ENCODE results near the gene NAT14.
A peak's percentile ranks its signal among the peaks of the same experiment; 100 is the strongest.
"Not testable (repeated sequence)": the region's sequence is repeated elsewhere in the genome, so short reads cannot be mapped to it uniquely, and the experiment has no call there.

The NAT14 gene

GRCh38 chr19:55508120-55508519, 23.1 kb downstream of the NAT14 start:
- Mint-ChIP-seq H3K4me3 (no peak overlapping the region), H3K27ac (no peak overlapping the region), H3K36me3 (ENCODE audit: low read depth) (no peaks in the 10 kb centered on the region), H3K9me3 (peaks cover 2% of the 10 kb centered on the region), H3K27me3 (peaks cover 16% of the 10 kb centered on the region), H3K4me1 (ENCODE audit: low read depth) (peaks cover 11% of the 10 kb centered on the region)
- DNase-seq, result no peak

GRCh38 chr19:55516878-55517620, 32.1 kb downstream of the NAT14 start:
- peaks cover 11% of the 10 kb centered on the region for H3K27me3 Mint-ChIP-seq
- no peaks in the 10 kb centered on the region for H3K36me3 Mint-ChIP-seq (ENCODE audit: low read depth)
- no peaks in the 10 kb centered on the region for H3K9me3 Mint-ChIP-seq
- H3K27ac Mint-ChIP-seq, result no peak overlapping the region
- H3K4me3 Mint-ChIP-seq, result peak overlapping the region; percentile 49
- DNase-seq, result peak; percentile 96
- peaks cover 6% of the 10 kb centered on the region for H3K4me1 Mint-ChIP-seq (ENCODE audit: low read depth)

GRCh38 chr19:55519451-55520311, 34.7 kb downstream of the NAT14 start:
- Mint-ChIP-seq H3K27me3 (no peaks in the 10 kb centered on the region), H3K36me3 (ENCODE audit: low read depth) (no peaks in the 10 kb centered on the region), H3K4me1 (ENCODE audit: low read depth) (peaks cover 6% of the 10 kb centered on the region), H3K9me3 (no peaks in the 10 kb centered on the region), H3K27ac (no peak overlapping the region), H3K4me3 (no peak overlapping the region)
- DNase-seq, result no peak

- Mint-ChIP-seq H3K4me3 (no peak overlapping the region), H3K9me3 (no peaks in the 10 kb centered on the region), H3K27ac (no peak overlapping the region), H3K27me3 (peaks cover 3% of the 10 kb centered on the region), H3K4me1 (ENCODE audit: low read depth) (peaks cover 6% of the 10 kb centered on the region), H3K36me3 (ENCODE audit: low read depth) (no peaks in the 10 kb centered on the region)
- DNase-seq, result no peak
Measured at GRCh38 chr19:55520691-55521292, 35.8 kb downstream of the NAT14 start.

GRCh38 chr19:55525289-55526101, 40.5 kb downstream of the NAT14 start:
- Mint-ChIP-seq H3K27ac (no peak overlapping the region), H3K4me1 (ENCODE audit: low read depth) (no peaks in the 10 kb centered on the region), H3K36me3 (ENCODE audit: low read depth) (no peaks in the 10 kb centered on the region), H3K4me3 (no peak overlapping the region), H3K27me3 (peaks cover 3% of the 10 kb centered on the region), H3K9me3 (no peaks in the 10 kb centered on the region)
- no peak for DNase-seq

GRCh38 chr19:55526216-55527196, 41.5 kb downstream of the NAT14 start:
- peaks cover 3% of the 10 kb centered on the region for H3K27me3 Mint-ChIP-seq
- no peak overlapping the region for H3K4me3 Mint-ChIP-seq
- no peaks in the 10 kb centered on the region for H3K36me3 Mint-ChIP-seq (ENCODE audit: low read depth)
- no peaks in the 10 kb centered on the region for H3K9me3 Mint-ChIP-seq
- no peaks in the 10 kb centered on the region for H3K4me1 Mint-ChIP-seq (ENCODE audit: low read depth)
- H3K27ac Mint-ChIP-seq, result no peak overlapping the region
- peak; percentile 36 for DNase-seq

- H3K27me3 Mint-ChIP-seq, result peaks cover 3% of the 10 kb centered on the region
- H3K9me3 Mint-ChIP-seq, result no peaks in the 10 kb centered on the region
- H3K27ac Mint-ChIP-seq, result no peak overlapping the region
- no peaks in the 10 kb centered on the region for H3K4me1 Mint-ChIP-seq (ENCODE audit: low read depth)
- no peak overlapping the region for H3K4me3 Mint-ChIP-seq
- H3K36me3 Mint-ChIP-seq (ENCODE audit: low read depth), result no peaks in the 10 kb centered on the region
- no peak for DNase-seq
Measured at GRCh38 chr19:55527197-55528029, 42.4 kb downstream of the NAT14 start.

- Mint-ChIP-seq H3K27ac (no peak overlapping the region), H3K4me3 (no peak overlapping the region), H3K4me1 (ENCODE audit: low read depth) (no peaks in the 10 kb centered on the region), H3K27me3 (peaks cover 3% of the 10 kb centered on the region), H3K36me3 (ENCODE audit: low read depth) (no peaks in the 10 kb centered on the region), H3K9me3 (no peaks in the 10 kb centered on the region)
- DNase-seq, result no peak
Measured at GRCh38 chr19:55528030-55528803, 43.2 kb downstream of the NAT14 start.

GRCh38 chr19:55529636-55530234, 44.7 kb downstream of the NAT14 start:
- H3K36me3 Mint-ChIP-seq (ENCODE audit: low read depth), result no peaks in the 10 kb centered on the region
- H3K9me3 Mint-ChIP-seq, result no peaks in the 10 kb centered on the region
- no peak overlapping the region for H3K27ac Mint-ChIP-seq
- H3K4me3 Mint-ChIP-seq, result no peak overlapping the region
- peaks cover 3% of the 10 kb centered on the region for H3K27me3 Mint-ChIP-seq
- DNase-seq, result no peak
- H3K4me1 Mint-ChIP-seq (ENCODE audit: low read depth), result no peaks in the 10 kb centered on the region

- Mint-ChIP-seq H3K4me3 (no peak overlapping the region), H3K4me1 (ENCODE audit: low read depth) (no peaks in the 10 kb centered on the region), H3K36me3 (ENCODE audit: low read depth) (no peaks in the 10 kb centered on the region), H3K27ac (no peak overlapping the region), H3K27me3 (no peaks in the 10 kb centered on the region), H3K9me3 (no peaks in the 10 kb centered on the region)
- no peak for DNase-seq
Measured at GRCh38 chr19:55530996-55531395, 46.0 kb downstream of the NAT14 start.

GRCh38 chr19:55534280-55534679, 49.3 kb downstream of the NAT14 start:
- not testable (repeated sequence) for H3K4me1 Mint-ChIP-seq (ENCODE audit: low read depth); H3K9me3 Mint-ChIP-seq; DNase-seq; H3K27me3 Mint-ChIP-seq; H3K27ac Mint-ChIP-seq; H3K36me3 Mint-ChIP-seq (ENCODE audit: low read depth); H3K4me3 Mint-ChIP-seq

Data from activated T-cell treated with anti-CD3 and anti-CD28 coated beads, Interleukin-2, amount 50 U/mL, for 24 hours (primary cell).